BE2C (cell line): ENCODE results near the gene BHLHE41.
A peak's percentile ranks its signal among the peaks of the same experiment; 100 is the strongest.

Experiments used
- DNase-seq: peaks from one replicate; pipeline ENCODE4 v3.0.0-alpha.2; 2020
- H3K27me3 ChIP-seq: fragments of 250-450 bp; sonication (Bioruptor Pico); 2 replicates; pipeline ENCODE4 v1.5.1; 2020; ENCODE audit warnings: mild to moderate bottlenecking
- H3K36me3 ChIP-seq: fragments of 250-450 bp; sonication (Bioruptor Pico); 2 replicates; pipeline ENCODE4 v1.5.1; 2020; ENCODE audit warnings: mild to moderate bottlenecking
- H3K4me1 ChIP-seq: fragments of 250-450 bp; sonication (Bioruptor Pico); 2 replicates; pipeline ENCODE4 v1.5.1; 2020
- H3K4me3 ChIP-seq: 2 replicates; pipeline ENCODE4 v1.5.1; 2011; ENCODE audit warnings: low read depth, low read length
- H3K9me3 ChIP-seq: fragments of 250-450 bp; sonication (Bioruptor Pico); 2 replicates; pipeline ENCODE4 v1.5.1; 2020
- TF ChIP-seq, protein P1 (sequence below): IDR thresholded peaks from 2 replicates; pipeline ENCODE4 v1.5.1; 2012; ENCODE audit warnings: mild to moderate bottlenecking, low read depth, low read length

Gene BHLHE41

GRCh38 chr12:26121323-26122060 lies 3.3 kb downstream of the BHLHE41 start:
- Histone ChIP-seq H3K9me3 (no peaks in the 10 kb centered on the region), H3K27me3 (peaks cover 59% of the 10 kb centered on the region), H3K4me1 (no peaks in the 10 kb centered on the region), H3K36me3 (no peaks in the 10 kb centered on the region), H3K4me3 (peak overlapping the region; percentile 33)
- no peak for DNase-seq
- TF ChIP-seq, protein P1, sequence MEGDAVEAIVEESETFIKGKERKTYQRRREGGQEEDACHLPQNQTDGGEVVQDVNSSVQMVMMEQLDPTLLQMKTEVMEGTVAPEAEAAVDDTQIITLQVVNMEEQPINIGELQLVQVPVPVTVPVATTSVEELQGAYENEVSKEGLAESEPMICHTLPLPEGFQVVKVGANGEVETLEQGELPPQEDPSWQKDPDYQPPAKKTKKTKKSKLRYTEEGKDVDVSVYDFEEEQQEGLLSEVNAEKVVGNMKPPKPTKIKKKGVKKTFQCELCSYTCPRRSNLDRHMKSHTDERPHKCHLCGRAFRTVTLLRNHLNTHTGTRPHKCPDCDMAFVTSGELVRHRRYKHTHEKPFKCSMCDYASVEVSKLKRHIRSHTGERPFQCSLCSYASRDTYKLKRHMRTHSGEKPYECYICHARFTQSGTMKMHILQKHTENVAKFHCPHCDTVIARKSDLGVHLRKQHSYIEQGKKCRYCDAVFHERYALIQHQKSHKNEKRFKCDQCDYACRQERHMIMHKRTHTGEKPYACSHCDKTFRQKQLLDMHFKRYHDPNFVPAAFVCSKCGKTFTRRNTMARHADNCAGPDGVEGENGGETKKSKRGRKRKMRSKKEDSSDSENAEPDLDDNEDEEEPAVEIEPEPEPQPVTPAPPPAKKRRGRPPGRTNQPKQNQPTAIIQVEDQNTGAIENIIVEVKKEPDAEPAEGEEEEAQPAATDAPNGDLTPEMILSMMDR: no peak

GRCh38 chr12:26120561-26121274 lies 4.1 kb downstream of the BHLHE41 start:
- Histone ChIP-seq H3K36me3 (no peaks in the 10 kb centered on the region), H3K4me3 (no peak overlapping the region), H3K9me3 (no peaks in the 10 kb centered on the region), H3K4me1 (no peaks in the 10 kb centered on the region), H3K27me3 (peaks cover 51% of the 10 kb centered on the region)
- DNase-seq: no peak
- TF ChIP-seq, protein P1: no peak

GRCh38 chr12:26119391-26119989 lies 5.3 kb downstream of the BHLHE41 start:
- peaks cover 42% of the 10 kb centered on the region for H3K27me3 ChIP-seq
- TF ChIP-seq, protein P1: peak; percentile 64
- peaks cover 3% of the 10 kb centered on the region; the same call in 1 of the 2 replicates for H3K4me1 ChIP-seq
- DNase-seq: peak; percentile 23
- H3K9me3 ChIP-seq: no peaks in the 10 kb centered on the region
- H3K36me3 ChIP-seq: no peaks in the 10 kb centered on the region
- no peak overlapping the region for H3K4me3 ChIP-seq

DNA sequence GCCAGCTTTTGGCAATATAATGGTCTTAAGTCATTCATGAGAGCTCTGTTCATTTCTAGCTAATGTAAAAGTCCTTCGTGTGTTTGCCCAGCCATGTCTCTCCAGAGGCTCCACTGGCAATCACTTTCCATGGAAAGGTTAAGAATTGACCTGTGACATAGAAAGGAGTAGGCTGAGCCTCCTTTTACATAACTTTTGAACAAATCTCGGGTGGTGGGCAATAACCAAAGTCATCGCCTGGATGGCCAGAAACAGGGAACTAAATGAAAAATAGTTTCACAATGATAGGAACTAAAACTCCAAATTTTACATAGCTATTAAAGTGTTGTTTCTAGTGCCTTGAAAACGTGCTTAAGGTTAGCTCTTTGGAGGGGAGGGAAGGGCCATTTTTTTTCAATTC lies 6.5 kb downstream of the BHLHE41 start:
- no peaks in the 10 kb centered on the region for H3K36me3 ChIP-seq
- no peaks in the 10 kb centered on the region for H3K9me3 ChIP-seq
- no peak for DNase-seq
- H3K4me1 ChIP-seq: peaks cover 3% of the 10 kb centered on the region; the same call in 1 of the 2 replicates
- TF ChIP-seq, protein P1: no peak
- no peak overlapping the region for H3K4me3 ChIP-seq
- H3K27me3 ChIP-seq: peaks cover 31% of the 10 kb centered on the region

DNA sequence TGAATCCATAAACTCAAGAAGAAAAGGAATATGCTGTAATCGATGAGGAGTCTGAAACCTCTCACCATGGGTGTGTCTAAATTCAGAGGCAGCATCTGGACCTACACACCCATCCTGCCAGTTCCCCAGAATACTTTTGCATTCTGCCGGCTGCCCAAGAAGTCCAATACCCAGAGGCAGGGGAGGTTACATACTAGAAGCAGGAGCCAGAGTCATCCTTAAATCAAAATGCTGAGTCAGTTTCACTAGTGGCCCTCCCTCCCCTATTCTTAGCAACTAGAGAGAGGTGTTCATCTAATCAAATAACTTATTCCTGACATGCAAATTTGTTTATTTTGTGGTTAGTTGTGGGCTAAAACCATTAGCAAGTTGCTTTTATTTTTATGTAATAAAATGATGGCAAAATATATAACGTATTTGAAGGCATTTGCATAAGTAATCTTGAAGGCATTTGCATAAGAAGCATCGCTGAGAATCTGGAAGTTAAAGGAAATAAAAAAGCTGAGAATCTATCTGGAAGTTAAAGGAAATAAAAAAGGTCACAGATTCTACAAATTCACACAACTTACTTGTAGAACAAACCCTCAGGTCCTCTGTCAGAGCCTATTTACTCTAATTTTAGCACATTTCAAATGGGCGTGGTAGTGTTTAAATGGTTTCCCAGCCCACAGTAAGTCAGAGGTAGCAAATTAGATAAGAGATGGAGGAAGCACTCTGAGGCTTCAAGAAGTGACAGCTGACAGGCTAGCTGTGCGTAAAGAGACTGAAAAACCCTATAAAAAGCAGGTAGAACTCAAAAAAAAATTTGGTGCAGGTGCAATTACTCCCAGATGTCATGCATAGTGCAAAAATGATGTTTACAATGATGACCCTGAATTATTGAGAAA lies 7.8 kb downstream of the BHLHE41 start:
- H3K9me3 ChIP-seq: no peaks in the 10 kb centered on the region
- peaks cover 18% of the 10 kb centered on the region for H3K27me3 ChIP-seq

More for the DNA sequence above, 7.8 kb downstream of the BHLHE41 start:
- Histone ChIP-seq H3K4me3 (no peak overlapping the region), H3K36me3 (no peaks in the 10 kb centered on the region), H3K4me1 (peaks cover 3% of the 10 kb centered on the region; the same call in 1 of the 2 replicates)
- TF ChIP-seq, protein P1: no peak
- no peak for DNase-seq
